ENCODE results near the gene TBC1D14. TPM values are rescaled to one million over a fixed set of nuclear protein-coding genes. Genes with fewer than 3 reads are reported as not detected.
"Not testable (repeated sequence)": the region's sequence is repeated elsewhere in the genome, so short reads cannot be mapped to it uniquely, and the experiment has no call there.

TBC1D14 gene
- total and polyA plus RNA-seq, 10 of the 15 experiments (the other 5 are each of a cell fraction or from before 2014, with no cell fraction given), result 0.87 to 39.3 (median 30.1) TPM

- TF ChIP-seq ZBTB33 (IDR thresholded peaks at IDR 0.05) (no peak), MTA2 (IDR thresholded peaks at IDR 0.05; ENCODE audit: low read depth) (no peak)
These were observed 168.4 kb downstream of the TBC1D14 start (continued) for GRCh38 chr4:7078025-7078424.

GRCh38 chr4:7079483-7079882 lies 169.9 kb downstream of the TBC1D14 start:
- H3K4me3 ChIP-seq; H3K27me3 ChIP-seq (replicated peaks in 1 of 2; ENCODE audit: control insufficient read depth in 2 of 2, insufficient read depth in 2 of 2, low read length in 1 of 2); H3K4me1 ChIP-seq (ENCODE audit: control insufficient read depth, insufficient read depth, low read length); H3K79me2 ChIP-seq (ENCODE audit: control insufficient read depth, insufficient read depth, low read length); DNase-seq (ENCODE audit: low read depth, low spot score); H3K9me3 ChIP-seq (replicated peaks; ENCODE audit: control insufficient read depth, insufficient read depth, low read length); in situ Hi-C loops (cut with MboI); H3K36me3 ChIP-seq (ENCODE audit: control insufficient read depth in 2 of 2, insufficient read depth in 2 of 2, low read length in 1 of 2); H4K20me1 ChIP-seq (ENCODE audit: control insufficient read depth, insufficient read depth); H2AFZ ChIP-seq (ENCODE audit: control insufficient read depth, low read depth, low read length); RAD21 ChIA-PET (ENCODE audit: unreplicated experiment); H3K9ac ChIP-seq (ENCODE audit: control insufficient read depth, insufficient read depth, low read length); H3K27ac ChIP-seq (ENCODE audit: control insufficient read depth, insufficient read depth); H3K4me2 ChIP-seq (ENCODE audit: control insufficient read depth, insufficient read depth); intact Hi-C loops (cut with micrococcal nuclease; ENCODE audit: unreplicated experiment); BruUV-seq (replicated peaks); FAIRE-seq; ATAC-seq: not testable (repeated sequence)
- ChIA-PET SMC1A (ENCODE audit: uncharacterized antibody, unreplicated experiment) (interaction anchor here (1.4 kb wide), 2 partner anchors 15 to 89 kb away, joined by 3 to 4 read pairs; no protein-coding TSS in a partner anchor), CTCF (interaction anchor here (1.3 kb wide), 3 partner anchors 8 to 105 kb away, joined by 3 to 5 read pairs (median 4); no protein-coding TSS in a partner anchor), POLR2A (interaction anchor here (0.6 kb wide), 1 partner anchor 34 kb away, joined by 6 read pairs; no protein-coding TSS in a partner anchor)

- H3K27me3 ChIP-seq (replicated peaks in 1 of 2; ENCODE audit: control insufficient read depth in 2 of 2, insufficient read depth in 2 of 2, low read length in 1 of 2); H4K20me1 ChIP-seq (ENCODE audit: control insufficient read depth, insufficient read depth); ATAC-seq; H3K9me3 ChIP-seq (replicated peaks; ENCODE audit: control insufficient read depth, insufficient read depth, low read length); H3K4me3 ChIP-seq; DNase-seq (ENCODE audit: low read depth, low spot score); in situ Hi-C loops (cut with MboI); H3K27ac ChIP-seq (ENCODE audit: control insufficient read depth, insufficient read depth); H3K4me2 ChIP-seq (ENCODE audit: control insufficient read depth, insufficient read depth); POLR2A ChIA-PET; FAIRE-seq; H3K79me2 ChIP-seq (ENCODE audit: control insufficient read depth, insufficient read depth, low read length); BruUV-seq (replicated peaks); H3K36me3 ChIP-seq (ENCODE audit: control insufficient read depth in 2 of 2, insufficient read depth in 2 of 2, low read length in 1 of 2); intact Hi-C loops (cut with micrococcal nuclease; ENCODE audit: unreplicated experiment); RAD21 ChIA-PET (ENCODE audit: unreplicated experiment); H3K4me1 ChIP-seq (ENCODE audit: control insufficient read depth, insufficient read depth, low read length); H3K9ac ChIP-seq (ENCODE audit: control insufficient read depth, insufficient read depth, low read length); H2AFZ ChIP-seq (ENCODE audit: control insufficient read depth, low read depth, low read length): not testable (repeated sequence)
- CTCF ChIA-PET, result interaction anchor here (1.1 to 1.3 kb wide), 4 partner anchors 9 to 196 kb away, joined by 3 to 4 read pairs (median 3); no protein-coding TSS in a partner anchor
- 0% methylated on average over 2 of the region's 2 CpGs for WGBS (ENCODE audit: insufficient coverage, insufficient replicate concordance, low lambda C conversion rate, missing lambda C conversion rate)
- SMC1A ChIA-PET (ENCODE audit: uncharacterized antibody, unreplicated experiment), result interaction anchor here (1.1 to 1.4 kb wide), 3 partner anchors 12 to 206 kb away, joined by 3 to 4 read pairs (median 3); no protein-coding TSS in a partner anchor
These were observed 170.3 kb downstream of the TBC1D14 start for GRCh38 chr4:7079909-7080308.

Other genes starting within 250 kb of the TBC1D14 start
- gene S100P, start 215.9 kb upstream of the TBC1D14 start, total RNA-seq (2014; rRNA removed), result not detected in 2 replicates
- gene S100P, start 215.9 kb upstream of the TBC1D14 start, total RNA-seq (2014; rRNA removed; fragmentation: Illumina TruSeq; extraction: Trizol), result not detected in 2 replicates
- gene S100P, start 215.9 kb upstream of the TBC1D14 start, total RNA-seq (2021), result 0.37 and 0.90 TPM in 2 replicates
- not detected in 2 replicates for gene S100P, start 215.9 kb upstream of the TBC1D14 start, polyA plus RNA-seq (2011; rRNA removed)
- not detected in 2 replicates for gene S100P, start 215.9 kb upstream of the TBC1D14 start, polyA plus RNA-seq (2014; fragmentation: Illumina TruSeq; extraction: Trizol)
- not detected for gene S100P, start 215.9 kb upstream of the TBC1D14 start, polyA plus RNA-seq (2014; fragmentation: Nextera tagmentation; extraction: Ambion mirVana)
- not detected in 2 replicates for gene S100P, start 215.9 kb upstream of the TBC1D14 start, polyA plus RNA-seq (2014; rRNA removed)
- gene S100P, start 215.9 kb upstream of the TBC1D14 start, polyA plus RNA-seq (2016; fragmentation: Nextera tagmentation; extraction: Ambion mirVana), result not detected
- 41.3 and 52.4 TPM in 2 replicates for gene MRFAP1L1, start 200.0 kb upstream of the TBC1D14 start, total RNA-seq (2014; rRNA removed)
- 61.3 and 65.8 TPM in 2 replicates for gene MRFAP1L1, start 200.0 kb upstream of the TBC1D14 start, total RNA-seq (2014; rRNA removed; fragmentation: Illumina TruSeq; extraction: Trizol)
- gene MRFAP1L1, start 200.0 kb upstream of the TBC1D14 start, total RNA-seq (2021), result 44.0 and 44.2 TPM in 2 replicates
- 85.1 and 117 TPM in 2 replicates for gene MRFAP1L1, start 200.0 kb upstream of the TBC1D14 start, polyA plus RNA-seq (2011; rRNA removed)
- 61.1 and 67.8 TPM in 2 replicates for gene MRFAP1L1, start 200.0 kb upstream of the TBC1D14 start, polyA plus RNA-seq (2014; fragmentation: Illumina TruSeq; extraction: Trizol)
- 10 to 100 TPM; 30.6 to 34.5 TPM for gene MRFAP1L1, start 200.0 kb upstream of the TBC1D14 start, polyA plus RNA-seq (2014; fragmentation: Nextera tagmentation; extraction: Ambion mirVana)
- gene MRFAP1L1, start 200.0 kb upstream of the TBC1D14 start, polyA plus RNA-seq (2014; rRNA removed), result 51.3 and 58.7 TPM in 2 replicates
- 10 to 100 TPM; 52.2 to 53.6 TPM for gene MRFAP1L1, start 200.0 kb upstream of the TBC1D14 start, polyA plus RNA-seq (2016; fragmentation: Nextera tagmentation; extraction: Ambion mirVana)
- 19.9 and 23.8 TPM in 2 replicates for gene BLOC1S4, start 193.7 kb upstream of the TBC1D14 start, total RNA-seq (2014; rRNA removed)
- 5.8 and 6.9 TPM in 2 replicates for gene BLOC1S4, start 193.7 kb upstream of the TBC1D14 start, total RNA-seq (2014; rRNA removed; fragmentation: Illumina TruSeq; extraction: Trizol)
- gene BLOC1S4, start 193.7 kb upstream of the TBC1D14 start, total RNA-seq (2021), result 18.0 and 20.4 TPM in 2 replicates
- gene BLOC1S4, start 193.7 kb upstream of the TBC1D14 start, polyA plus RNA-seq (2011; rRNA removed), result 9.8 and 11.5 TPM in 2 replicates
- 4.2 and 7.5 TPM in 2 replicates for gene BLOC1S4, start 193.7 kb upstream of the TBC1D14 start, polyA plus RNA-seq (2014; fragmentation: Illumina TruSeq; extraction: Trizol)
- gene BLOC1S4, start 193.7 kb upstream of the TBC1D14 start, polyA plus RNA-seq (2014; fragmentation: Nextera tagmentation; extraction: Ambion mirVana), result 1 to 10 TPM; 2.7 to 6.3 TPM
- gene BLOC1S4, start 193.7 kb upstream of the TBC1D14 start, polyA plus RNA-seq (2014; rRNA removed), result 20.8 and 21.2 TPM in 2 replicates
- 10 to 100 TPM in 1 of 2 experiments, 1 to 10 TPM in 1; 3.0 to 21.1 TPM for gene BLOC1S4, start 193.7 kb upstream of the TBC1D14 start, polyA plus RNA-seq (2016; fragmentation: Nextera tagmentation; extraction: Ambion mirVana)
- 8.0 and 9.4 TPM in 2 replicates for gene KIAA0232, start 127.1 kb upstream of the TBC1D14 start, total RNA-seq (2014; rRNA removed)
- gene KIAA0232, start 127.1 kb upstream of the TBC1D14 start, total RNA-seq (2014; rRNA removed; fragmentation: Illumina TruSeq; extraction: Trizol), result 11.6 and 11.8 TPM in 2 replicates
- gene KIAA0232, start 127.1 kb upstream of the TBC1D14 start, total RNA-seq (2021), result 12.1 and 12.2 TPM in 2 replicates
- gene KIAA0232, start 127.1 kb upstream of the TBC1D14 start, polyA plus RNA-seq (2011; rRNA removed), result 15.0 and 19.2 TPM in 2 replicates
- gene KIAA0232, start 127.1 kb upstream of the TBC1D14 start, polyA plus RNA-seq (2014; fragmentation: Illumina TruSeq; extraction: Trizol), result 11.4 and 13.5 TPM in 2 replicates
- 1 to 10 TPM; 2.8 to 3.1 TPM for gene KIAA0232, start 127.1 kb upstream of the TBC1D14 start, polyA plus RNA-seq (2014; fragmentation: Nextera tagmentation; extraction: Ambion mirVana)
- 7.4 and 9.2 TPM in 2 replicates for gene KIAA0232, start 127.1 kb upstream of the TBC1D14 start, polyA plus RNA-seq (2014; rRNA removed)
- gene KIAA0232, start 127.1 kb upstream of the TBC1D14 start, polyA plus RNA-seq (2016; fragmentation: Nextera tagmentation; extraction: Ambion mirVana), result 10 to 100 TPM; 10.1 to 15.1 TPM
- gene TADA2B, start 133.5 kb downstream of the TBC1D14 start, total RNA-seq (2014; rRNA removed), result 8.9 and 9.0 TPM in 2 replicates
- gene TADA2B, start 133.5 kb downstream of the TBC1D14 start, total RNA-seq (2014; rRNA removed; fragmentation: Illumina TruSeq; extraction: Trizol), result 6.7 and 6.9 TPM in 2 replicates
- gene TADA2B, start 133.5 kb downstream of the TBC1D14 start, total RNA-seq (2021), result 12.0 TPM in 2 replicates
- gene TADA2B, start 133.5 kb downstream of the TBC1D14 start, polyA plus RNA-seq (2011; rRNA removed), result 3.7 and 4.3 TPM in 2 replicates
- gene TADA2B, start 133.5 kb downstream of the TBC1D14 start, polyA plus RNA-seq (2014; fragmentation: Illumina TruSeq; extraction: Trizol), result 6.6 and 7.2 TPM in 2 replicates
- gene TADA2B, start 133.5 kb downstream of the TBC1D14 start, polyA plus RNA-seq (2014; fragmentation: Nextera tagmentation; extraction: Ambion mirVana), result 1 to 10 TPM in 1 of 2 experiments, under 1 TPM in 1; 0.66 to 1.2 TPM
- gene TADA2B, start 133.5 kb downstream of the TBC1D14 start, polyA plus RNA-seq (2014; rRNA removed), result 7.7 and 7.9 TPM in 2 replicates
- 1 to 10 TPM; 1.1 to 1.3 TPM for gene TADA2B, start 133.5 kb downstream of the TBC1D14 start, polyA plus RNA-seq (2016; fragmentation: Nextera tagmentation; extraction: Ambion mirVana)
- 30.8 and 43.6 TPM in 2 replicates for gene GRPEL1, start 158.2 kb downstream of the TBC1D14 start, total RNA-seq (2014; rRNA removed)
- gene GRPEL1, start 158.2 kb downstream of the TBC1D14 start, total RNA-seq (2014; rRNA removed; fragmentation: Illumina TruSeq; extraction: Trizol), result 54.7 and 62.7 TPM in 2 replicates
- gene GRPEL1, start 158.2 kb downstream of the TBC1D14 start, total RNA-seq (2021), result 44.1 and 48.8 TPM in 2 replicates
- gene GRPEL1, start 158.2 kb downstream of the TBC1D14 start, polyA plus RNA-seq (2011; rRNA removed), result 53.4 and 67.2 TPM in 2 replicates
- gene GRPEL1, start 158.2 kb downstream of the TBC1D14 start, polyA plus RNA-seq (2014; fragmentation: Illumina TruSeq; extraction: Trizol), result 59.2 and 72.5 TPM in 2 replicates
- gene GRPEL1, start 158.2 kb downstream of the TBC1D14 start, polyA plus RNA-seq (2014; fragmentation: Nextera tagmentation; extraction: Ambion mirVana), result 100 to 1,000 TPM; 103 to 119 TPM
- 40.7 and 42.6 TPM in 2 replicates for gene GRPEL1, start 158.2 kb downstream of the TBC1D14 start, polyA plus RNA-seq (2014; rRNA removed)
- 10 to 100 TPM; 80.1 to 82.8 TPM for gene GRPEL1, start 158.2 kb downstream of the TBC1D14 start, polyA plus RNA-seq (2016; fragmentation: Nextera tagmentation; extraction: Ambion mirVana)